Activated B cell treated with CpG ODN at 0.5 μM for 24 hours (primary cell): ENCODE measurements around the gene COL11A1. TPM values are rescaled to one million over a fixed set of nuclear protein-coding genes. Genes with fewer than 3 reads are reported as not detected.

Experiments
- ATAC-seq: fragments of 200-7000 bp; cut with Tn5 transposase; one replicate; pipeline ENCODE4 v1.10.0; 2021; ENCODE audit warnings: low read depth, mild to moderate bottlenecking, moderate library complexity
- CTCF ChIA-PET: fragments of 350-600 bp; sonication (Branson Sonifier 250); formaldehyde crosslinking; loops from one replicate; lab custom pipeline; 2021; ENCODE audit warnings: antibody characterized with exemption; lab: Charles Lee
- POLR2A ChIA-PET: fragments of 350-600 bp; sonication (Branson Sonifier 250); formaldehyde crosslinking; loops from one replicate; lab custom pipeline; 2021; ENCODE audit warnings: antibody characterized with exemption; lab: Charles Lee
- DNase-seq: peaks from one replicate; pipeline ENCODE4 v3.0.0; 2022
- H3K27ac Mint-ChIP-seq: one replicate; pipeline ENCODE4 v1.8.0; 2020; ENCODE audit warnings: mixed read lengths
- H3K27me3 Mint-ChIP-seq: one replicate; pipeline ENCODE4 v1.8.0; 2021; ENCODE audit warnings: mixed read lengths
- H3K36me3 Mint-ChIP-seq: one replicate; pipeline ENCODE4 v1.8.0; 2021; ENCODE audit warnings: low read depth, mixed read lengths
- H3K4me1 Mint-ChIP-seq: one replicate; pipeline ENCODE4 v1.8.0; 2021; ENCODE audit warnings: mixed read lengths
- H3K4me3 Mint-ChIP-seq: one replicate; pipeline ENCODE4 v1.8.0; 2020; ENCODE audit warnings: mild to moderate bottlenecking, mixed read lengths
- H3K9me3 Mint-ChIP-seq: one replicate; pipeline ENCODE4 v1.8.0; 2020; ENCODE audit warnings: mixed read lengths
- intact Hi-C: fragments of 100-400 bp; cut with micrococcal nuclease; formaldehyde crosslinking; loops from one replicate; pipeline ENCODE4 v1.15.1; 2024
- total RNA-seq: library from RNA; stranded (reverse); gene quantifications from 2 replicates; pipeline ENCODE4 v1.2.3, GENCODE V29; 2022
- TF ChIP-seq, protein P1 (sequence below): fragments of 200-600 bp; IDR thresholded peaks from one replicate; pipeline ENCODE4 v1.8.0; 2022; ENCODE audit warnings: antibody characterized with exemption, mild to moderate bottlenecking

COL11A1 gene
- total RNA-seq, 1 donor from 2014 or later, result not detected

DNA sequence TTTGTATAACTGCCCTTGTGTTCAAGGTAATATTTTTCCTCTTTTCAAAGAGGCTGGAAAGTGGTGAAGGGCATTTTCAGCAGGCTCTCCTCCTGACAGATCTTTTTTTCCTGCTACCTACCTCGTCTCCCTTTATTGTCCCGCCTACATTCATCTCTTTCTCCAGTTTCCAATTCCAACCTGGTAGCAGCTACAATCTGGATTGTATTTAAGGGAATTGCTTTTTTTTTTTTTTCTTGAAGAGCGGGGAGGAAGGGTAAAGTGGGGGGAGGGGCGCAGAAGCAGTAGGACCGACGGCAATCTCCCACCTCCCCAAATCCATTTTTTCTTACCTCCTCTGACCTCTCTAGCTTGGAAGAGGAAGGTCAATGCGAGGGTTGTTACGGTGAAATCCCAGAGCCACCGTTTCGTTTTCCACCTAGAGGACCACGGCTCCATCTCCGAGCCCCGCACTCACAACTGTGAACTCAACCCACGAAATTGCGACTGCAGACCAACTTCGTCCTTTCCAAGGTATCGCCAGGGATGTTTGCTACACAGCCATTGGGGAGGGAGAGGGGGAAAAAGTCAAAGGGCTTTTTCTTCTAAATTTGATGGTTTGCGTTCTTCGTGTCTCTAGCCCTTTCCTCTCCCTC lies 464 bp downstream of the COL11A1 start:
- ATAC-seq (no peak), DNase-seq (no peak)
- Mint-ChIP-seq H3K27me3 (peaks cover 15% of the 10 kb centered on the region), H3K4me3 (peak overlapping the region; percentile 4), H3K9me3 (no peaks in the 10 kb centered on the region), H3K36me3 (no peaks in the 10 kb centered on the region), H3K27ac (no peak overlapping the region), H3K4me1 (peaks cover 15% of the 10 kb centered on the region)
- intact Hi-C loops, result no loop called here
- CTCF ChIA-PET, result no interaction called here
- POLR2A ChIA-PET, result no interaction called here
- TF ChIP-seq, protein P1, sequence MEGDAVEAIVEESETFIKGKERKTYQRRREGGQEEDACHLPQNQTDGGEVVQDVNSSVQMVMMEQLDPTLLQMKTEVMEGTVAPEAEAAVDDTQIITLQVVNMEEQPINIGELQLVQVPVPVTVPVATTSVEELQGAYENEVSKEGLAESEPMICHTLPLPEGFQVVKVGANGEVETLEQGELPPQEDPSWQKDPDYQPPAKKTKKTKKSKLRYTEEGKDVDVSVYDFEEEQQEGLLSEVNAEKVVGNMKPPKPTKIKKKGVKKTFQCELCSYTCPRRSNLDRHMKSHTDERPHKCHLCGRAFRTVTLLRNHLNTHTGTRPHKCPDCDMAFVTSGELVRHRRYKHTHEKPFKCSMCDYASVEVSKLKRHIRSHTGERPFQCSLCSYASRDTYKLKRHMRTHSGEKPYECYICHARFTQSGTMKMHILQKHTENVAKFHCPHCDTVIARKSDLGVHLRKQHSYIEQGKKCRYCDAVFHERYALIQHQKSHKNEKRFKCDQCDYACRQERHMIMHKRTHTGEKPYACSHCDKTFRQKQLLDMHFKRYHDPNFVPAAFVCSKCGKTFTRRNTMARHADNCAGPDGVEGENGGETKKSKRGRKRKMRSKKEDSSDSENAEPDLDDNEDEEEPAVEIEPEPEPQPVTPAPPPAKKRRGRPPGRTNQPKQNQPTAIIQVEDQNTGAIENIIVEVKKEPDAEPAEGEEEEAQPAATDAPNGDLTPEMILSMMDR, result no peak

DNA sequence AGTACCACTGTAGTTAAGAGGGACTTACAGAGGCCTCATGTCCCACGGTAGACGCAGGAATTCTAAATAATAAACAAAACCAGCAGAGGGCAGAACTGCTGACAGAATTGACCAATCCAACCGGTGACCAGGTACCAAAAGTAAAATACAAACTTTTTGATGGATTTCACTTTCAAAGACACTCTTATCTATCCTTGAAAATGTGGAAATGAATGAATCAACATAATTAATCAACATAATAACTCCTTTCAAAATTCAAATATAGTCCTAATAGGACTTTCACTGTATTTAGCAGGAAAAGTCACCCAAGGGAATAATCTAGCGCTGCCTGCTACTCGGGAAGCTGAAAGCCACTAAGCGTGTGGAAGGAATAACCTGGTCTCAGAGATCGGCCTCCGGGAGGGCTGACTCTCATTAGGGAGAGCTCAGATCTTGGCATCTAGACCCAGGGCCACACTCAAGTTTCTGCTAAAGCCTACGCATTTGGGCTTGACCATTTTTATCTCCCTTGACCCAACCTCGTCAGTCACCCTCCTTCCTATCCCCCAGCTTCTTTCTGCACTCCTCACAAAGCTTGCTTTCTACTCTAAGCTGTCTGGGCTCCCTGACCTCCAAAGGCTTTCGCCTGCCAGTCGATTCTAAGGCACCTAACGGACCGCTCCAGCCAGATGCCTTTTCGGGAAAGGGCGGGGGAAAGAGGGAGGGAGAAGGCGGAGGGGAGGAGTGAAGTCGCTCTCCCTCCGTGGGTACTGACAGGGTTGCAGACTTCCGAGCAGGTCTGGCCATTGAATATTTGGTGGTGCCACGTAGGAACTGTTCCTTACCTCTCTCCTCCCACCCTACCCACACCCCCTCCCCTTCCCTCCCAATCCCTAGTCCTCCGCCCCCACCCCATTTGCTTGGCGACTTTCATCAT lies 1.6 kb downstream of the COL11A1 start:
- Mint-ChIP-seq H3K4me1 (peaks cover 15% of the 10 kb centered on the region), H3K9me3 (no peaks in the 10 kb centered on the region), H3K27me3 (peaks cover 15% of the 10 kb centered on the region), H3K27ac (no peak overlapping the region), H3K4me3 (no peak overlapping the region), H3K36me3 (no peaks in the 10 kb centered on the region)
- ChIA-PET CTCF (interaction anchor here (1.6 kb wide), 1 partner anchor 408 kb away, joined by 5 read pairs; no protein-coding TSS in a partner anchor), POLR2A (no interaction called here)
- DNase-seq, result no peak
- no peak for ATAC-seq
- TF ChIP-seq, protein P1, result no peak
- intact Hi-C loops, result loop anchor here (1.0 kb wide), 1 partner anchor 409 kb away; no protein-coding TSS in a partner anchor

DNA sequence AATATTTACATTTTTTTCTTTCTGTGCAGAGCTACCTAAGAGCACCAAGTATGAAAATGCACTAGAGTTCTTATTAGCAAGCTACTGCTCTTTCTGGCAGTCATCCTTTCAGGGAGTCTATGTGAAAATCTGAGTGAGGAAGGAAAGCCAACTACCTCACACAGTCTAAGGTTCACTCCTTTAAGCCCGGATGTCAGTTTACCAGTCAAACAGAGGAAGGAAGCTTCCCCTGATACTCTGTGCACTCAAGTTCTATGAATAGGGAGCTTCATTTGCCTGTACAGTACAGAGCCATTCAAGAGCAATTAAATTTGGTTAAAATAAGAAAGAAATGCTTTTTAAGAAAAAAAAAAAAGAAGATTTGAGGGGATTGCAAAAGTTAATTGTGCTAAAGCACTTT lies 6.9 kb downstream of the COL11A1 start:
- TF ChIP-seq, protein P1, result no peak
- no peak overlapping the region for H3K4me3 Mint-ChIP-seq
- DNase-seq (no peak), ATAC-seq (no peak)
- peaks cover under 1% of the 10 kb centered on the region for H3K27me3 Mint-ChIP-seq
- peaks cover 2% of the 10 kb centered on the region for H3K4me1 Mint-ChIP-seq
- H3K27ac Mint-ChIP-seq, result no peak overlapping the region
- H3K9me3 Mint-ChIP-seq, result no peaks in the 10 kb centered on the region
- intact Hi-C loops, result no loop called here
- ChIA-PET CTCF (no interaction called here), POLR2A (no interaction called here)
- no peaks in the 10 kb centered on the region for H3K36me3 Mint-ChIP-seq

DNA sequence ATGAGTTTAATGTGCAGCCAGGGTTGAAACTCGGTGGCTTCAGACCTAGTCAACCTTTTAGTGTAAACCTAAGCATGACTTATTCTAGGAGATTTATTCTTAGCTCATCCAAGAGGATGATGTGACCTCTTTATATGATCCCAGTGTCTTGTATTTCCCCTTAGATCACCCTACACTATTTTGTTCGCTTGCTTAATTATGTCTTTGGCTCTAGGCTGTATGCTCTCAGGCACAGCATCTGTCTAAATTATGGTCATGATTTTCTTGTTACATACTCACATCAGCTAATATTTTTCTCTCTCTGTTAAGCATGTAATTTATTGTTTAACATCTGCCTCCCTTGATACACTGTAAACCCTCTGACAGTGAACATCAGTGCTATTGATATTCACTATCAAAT lies 19.1 kb downstream of the COL11A1 start:
- no peak overlapping the region for H3K4me3 Mint-ChIP-seq
- H3K36me3 Mint-ChIP-seq, result no peaks in the 10 kb centered on the region
- DNase-seq (no peak), ATAC-seq (no peak)
- intact Hi-C loops, result no loop called here
- no peaks in the 10 kb centered on the region for H3K27me3 Mint-ChIP-seq
- ChIA-PET POLR2A (no interaction called here), CTCF (no interaction called here)
- TF ChIP-seq, protein P1, result no peak
- no peak overlapping the region for H3K27ac Mint-ChIP-seq
- H3K9me3 Mint-ChIP-seq, result no peaks in the 10 kb centered on the region
- no peaks in the 10 kb centered on the region for H3K4me1 Mint-ChIP-seq

DNA sequence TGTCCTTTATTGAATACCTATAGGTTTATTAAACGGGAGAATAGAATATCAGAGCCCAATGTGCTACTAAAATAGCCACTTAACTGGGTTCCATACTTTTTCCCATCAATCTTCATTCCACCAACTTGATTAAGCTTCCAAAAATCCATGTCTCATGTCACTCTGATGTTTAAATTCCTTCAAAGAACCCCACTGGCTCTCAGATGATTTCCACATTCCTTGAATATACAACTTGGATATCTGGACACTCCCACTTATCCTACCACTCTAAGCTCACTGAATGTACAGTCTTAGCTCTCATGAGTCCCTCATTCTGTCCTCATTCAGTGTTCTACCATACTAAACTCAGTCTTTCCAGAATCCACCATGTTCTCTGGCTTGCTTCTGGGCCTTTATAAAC lies 21.1 kb downstream of the COL11A1 start:
- no peak for DNase-seq
- ChIA-PET POLR2A (no interaction called here), CTCF (no interaction called here)
- TF ChIP-seq, protein P1, result no peak
- Mint-ChIP-seq H3K27me3 (no peaks in the 10 kb centered on the region), H3K4me1 (no peaks in the 10 kb centered on the region), H3K36me3 (no peaks in the 10 kb centered on the region), H3K4me3 (no peak overlapping the region), H3K9me3 (no peaks in the 10 kb centered on the region), H3K27ac (no peak overlapping the region)
- intact Hi-C loops, result no loop called here
- ATAC-seq, result no peak
